ENCODE measurements around the gene STPG3. TPM values are rescaled to one million over a fixed set of nuclear protein-coding genes. Genes with fewer than 3 reads are reported as not detected.

STPG3 gene
- polyA plus RNA-seq, 1 experiment, result not detected

DNA sequence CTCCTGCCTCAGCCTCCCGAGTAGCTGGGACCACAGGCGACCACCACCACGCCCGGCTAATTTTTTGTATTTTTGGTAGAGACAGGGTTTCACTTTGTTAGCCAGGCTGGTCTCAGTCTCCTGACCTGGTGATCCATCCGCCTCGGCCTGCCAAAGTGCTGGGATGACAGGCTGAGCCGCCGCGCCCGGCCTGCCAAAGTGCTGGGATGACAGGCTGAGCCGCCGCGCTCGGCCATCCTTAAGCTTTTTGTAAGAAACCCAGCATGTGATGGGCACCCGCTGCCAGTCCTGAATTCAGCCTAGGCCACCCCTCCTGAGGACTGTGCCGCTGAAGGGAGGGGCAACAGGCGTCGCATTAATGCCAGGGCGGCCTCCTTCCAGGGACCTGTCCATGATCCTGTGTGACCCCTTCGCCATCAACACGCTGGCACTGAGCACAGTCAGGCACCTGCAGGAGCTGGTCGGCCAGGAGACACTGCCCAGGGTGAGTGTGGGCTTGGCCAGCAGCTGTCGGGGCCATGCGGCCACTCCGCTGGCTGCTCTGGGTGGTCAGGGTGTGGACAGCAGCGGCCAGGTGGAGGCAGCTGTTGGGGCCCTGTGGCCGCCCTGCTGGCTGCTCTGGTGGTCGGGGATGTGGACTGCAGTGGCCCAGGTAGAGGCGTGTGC, 14.5 kb downstream of the STPG3 start:
- H3K27me3 ChIP-seq (ENCODE audit: control insufficient read depth, insufficient read depth, low read length), result no peaks in the 10 kb centered on the region
- peaks cover 24% of the 10 kb centered on the region for H3K36me3 ChIP-seq (ENCODE audit: control insufficient read depth, insufficient read depth, low read length)
- POLR2A ChIA-PET, result no interaction called here
- H3K4me3 ChIP-seq (ENCODE audit: low read depth, low read length), result no peak overlapping the region
- no peak for DNase-seq (ENCODE audit: low read depth)
- CTCF ChIA-PET, result interaction anchor here (0.6 to 3.1 kb wide), 2 partner anchors 29 to 140 kb away, joined by 3 to 9 read pairs; no protein-coding TSS in a partner anchor
- TF ChIP-seq, protein P1, sequence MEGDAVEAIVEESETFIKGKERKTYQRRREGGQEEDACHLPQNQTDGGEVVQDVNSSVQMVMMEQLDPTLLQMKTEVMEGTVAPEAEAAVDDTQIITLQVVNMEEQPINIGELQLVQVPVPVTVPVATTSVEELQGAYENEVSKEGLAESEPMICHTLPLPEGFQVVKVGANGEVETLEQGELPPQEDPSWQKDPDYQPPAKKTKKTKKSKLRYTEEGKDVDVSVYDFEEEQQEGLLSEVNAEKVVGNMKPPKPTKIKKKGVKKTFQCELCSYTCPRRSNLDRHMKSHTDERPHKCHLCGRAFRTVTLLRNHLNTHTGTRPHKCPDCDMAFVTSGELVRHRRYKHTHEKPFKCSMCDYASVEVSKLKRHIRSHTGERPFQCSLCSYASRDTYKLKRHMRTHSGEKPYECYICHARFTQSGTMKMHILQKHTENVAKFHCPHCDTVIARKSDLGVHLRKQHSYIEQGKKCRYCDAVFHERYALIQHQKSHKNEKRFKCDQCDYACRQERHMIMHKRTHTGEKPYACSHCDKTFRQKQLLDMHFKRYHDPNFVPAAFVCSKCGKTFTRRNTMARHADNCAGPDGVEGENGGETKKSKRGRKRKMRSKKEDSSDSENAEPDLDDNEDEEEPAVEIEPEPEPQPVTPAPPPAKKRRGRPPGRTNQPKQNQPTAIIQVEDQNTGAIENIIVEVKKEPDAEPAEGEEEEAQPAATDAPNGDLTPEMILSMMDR (IDR thresholded peaks at IDR 0.05; ENCODE audit: insufficient read depth, low read depth, low read length), result no peak

DNA sequence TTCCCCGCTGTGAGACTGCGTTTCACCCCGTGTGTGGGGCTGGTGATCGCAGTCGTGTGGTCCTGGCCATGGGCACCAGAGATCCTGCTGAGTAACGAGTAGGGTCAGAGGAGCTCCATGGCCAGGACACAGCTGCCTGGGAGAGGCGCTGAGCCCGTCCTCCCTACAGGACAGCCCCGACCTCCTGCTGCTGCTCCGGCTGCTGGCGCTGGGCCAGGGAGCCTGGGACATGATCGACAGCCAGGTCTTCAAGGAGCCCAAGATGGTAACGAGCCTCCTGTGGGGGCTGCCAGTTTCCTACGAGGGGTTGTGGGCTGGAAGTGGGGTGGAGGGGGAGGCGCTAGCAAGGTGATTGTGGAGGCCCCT, 15.1 kb downstream of the STPG3 start:
- ChIA-PET CTCF (interaction anchor here (3.1 kb wide), 1 partner anchor 29 kb away, joined by 9 read pairs; no protein-coding TSS in a partner anchor), POLR2A (no interaction called here)
- Histone ChIP-seq H3K4me3 (ENCODE audit: low read depth, low read length) (no peak overlapping the region), H3K36me3 (ENCODE audit: control insufficient read depth, insufficient read depth, low read length) (peaks cover 28% of the 10 kb centered on the region), H3K27me3 (ENCODE audit: control insufficient read depth, insufficient read depth, low read length) (no peaks in the 10 kb centered on the region)
- TF ChIP-seq, protein P1 (IDR thresholded peaks at IDR 0.05; ENCODE audit: insufficient read depth, low read depth, low read length), result no peak
- no peak for DNase-seq (ENCODE audit: low read depth)

DNA sequence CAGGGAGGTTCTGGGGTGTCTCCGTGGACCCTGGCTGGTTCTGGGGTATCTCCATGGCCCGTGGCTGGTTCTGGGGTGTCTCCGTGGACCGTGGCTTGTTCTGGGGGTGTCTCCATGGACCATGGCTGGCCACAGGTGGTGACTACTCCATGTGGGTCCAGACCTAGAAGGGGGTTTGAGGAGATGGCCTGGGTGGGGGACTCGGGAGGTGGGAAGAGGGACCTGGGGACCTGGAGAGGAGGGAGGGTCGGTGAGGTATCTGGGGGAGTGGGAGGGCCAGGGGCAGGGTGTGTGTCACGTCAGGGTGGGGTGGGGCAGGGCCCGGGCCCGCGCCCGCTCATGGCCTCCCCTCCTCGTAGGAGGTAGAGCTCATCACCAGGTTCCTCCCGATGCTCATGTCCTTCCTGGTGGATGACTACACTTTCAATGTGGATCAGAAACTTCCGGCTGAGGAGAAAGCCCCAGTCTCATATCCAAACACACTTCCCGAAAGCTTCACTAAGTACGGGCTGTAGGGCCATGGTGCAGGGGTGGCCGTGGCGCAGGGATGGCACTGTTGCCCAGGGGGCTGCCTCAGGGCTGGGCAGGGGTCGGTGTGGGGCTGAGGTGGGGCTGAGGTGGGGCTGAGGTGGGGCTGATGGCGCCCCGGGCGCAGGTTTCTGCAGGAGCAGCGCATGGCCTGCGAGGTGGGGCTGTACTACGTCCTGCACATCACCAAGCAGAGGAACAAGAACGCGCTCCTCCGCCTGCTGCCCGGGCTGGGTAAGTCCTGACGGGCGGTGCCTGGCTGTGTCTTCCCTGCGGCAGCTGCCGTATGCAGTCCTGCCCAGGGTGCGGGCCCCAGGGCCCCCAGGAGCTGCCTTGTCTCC, 15.7 kb downstream of the STPG3 start:
- no peak for DNase-seq (ENCODE audit: low read depth)
- ChIA-PET CTCF (interaction anchor here (1.0 to 3.1 kb wide), 2 partner anchors 30 to 42 kb away, joined by 3 to 9 read pairs; partner anchors contain the start of gene CYSRT1), POLR2A (no interaction called here)
- Histone ChIP-seq H3K27me3 (ENCODE audit: control insufficient read depth, insufficient read depth, low read length) (no peaks in the 10 kb centered on the region), H3K4me3 (ENCODE audit: low read depth, low read length) (no peak overlapping the region), H3K36me3 (ENCODE audit: control insufficient read depth, insufficient read depth, low read length) (peaks cover 28% of the 10 kb centered on the region)
- TF ChIP-seq, protein P1 (IDR thresholded peaks at IDR 0.05; ENCODE audit: insufficient read depth, low read depth, low read length), result no peak

DNA sequence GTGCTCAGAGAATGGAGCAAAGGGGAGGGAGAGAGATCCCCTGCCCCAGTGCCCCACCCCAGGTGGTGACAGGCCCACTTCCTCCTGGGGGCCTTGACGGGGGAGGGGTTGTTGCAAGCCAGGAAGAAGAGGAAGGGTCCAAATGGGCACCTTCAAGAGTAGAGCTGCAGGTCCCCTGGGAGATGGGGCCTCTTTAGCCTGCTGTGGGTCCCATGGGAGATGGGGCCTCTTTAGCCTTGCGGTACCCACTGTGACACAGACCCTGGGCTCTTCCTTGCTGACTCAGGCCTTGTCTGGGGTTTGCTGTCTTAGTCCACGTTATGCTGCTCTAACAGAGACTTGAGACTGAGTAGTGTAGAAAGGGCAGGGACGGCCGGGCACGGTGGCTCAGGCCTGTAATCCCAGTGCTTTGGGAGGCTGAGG, 16.9 kb downstream of the STPG3 start:
- H3K36me3 ChIP-seq (ENCODE audit: control insufficient read depth, insufficient read depth, low read length), result peaks cover 32% of the 10 kb centered on the region
- TF ChIP-seq, protein P1 (IDR thresholded peaks at IDR 0.05; ENCODE audit: insufficient read depth, low read depth, low read length), result no peak
- H3K27me3 ChIP-seq (ENCODE audit: control insufficient read depth, insufficient read depth, low read length), result no peaks in the 10 kb centered on the region
- ChIA-PET POLR2A (no interaction called here), CTCF (interaction anchor here (1.0 kb wide), 2 partner anchors 9 to 43 kb away, joined by 3 to 5 read pairs; partner anchors contain the start of gene CYSRT1)
- H3K4me3 ChIP-seq (ENCODE audit: low read depth, low read length), result no peak overlapping the region
- DNase-seq (ENCODE audit: low read depth), result no peak

Measured in BJ (cell line).